GM23248 (cell line): Measurements from ENCODE around the gene ANKH.

Source experiments
- EZH2 ChIP-seq: fragments of 200-600 bp; sonication (generic); IDR thresholded peaks from 2 replicates; pipeline ENCODE4 v1.6.1; 2018; ENCODE audit warnings: antibody characterized with exemption, mild to moderate bottlenecking; ENCODE audit not compliant: insufficient read depth, poor library complexity, severe bottlenecking
- EZH2phosphoT487 ChIP-seq: fragments of 200-600 bp; sonication (generic); IDR thresholded peaks from 2 replicates; pipeline ENCODE4 v1.6.1; 2018; ENCODE audit warnings: antibody characterized with exemption, moderate library complexity, mild to moderate bottlenecking, low read depth; ENCODE audit not compliant: insufficient read depth

- TF ChIP-seq EZH2 (no peak), EZH2phosphoT487 (no peak)
Observed at GRCh38 chr5:14873790-14874189, 2.2 kb upstream of the ANKH start.
